Measurements from ENCODE around the gene ADRB2. TPM values are rescaled to one million over a fixed set of nuclear protein-coding genes. Genes with fewer than 3 reads are reported as not detected.

Gene ADRB2
- total RNA-seq, 2 donors from 2014 or later: 7.3 to 7.7 TPM

- no peaks in the 10 kb centered on the region for H3K4me1 ChIP-seq
- H3K9me3 ChIP-seq: no peaks in the 10 kb centered on the region
- no peaks in the 10 kb centered on the region for H3K36me3 ChIP-seq
- no peak for DNase-seq (ENCODE audit: low spot score)
- no peak overlapping the region for H3K4me3 ChIP-seq
- TF ChIP-seq CTCF (IDR thresholded peaks at IDR 0.05): no peak
- no peaks in the 10 kb centered on the region for H3K27me3 ChIP-seq
- no peak overlapping the region for H3K27ac ChIP-seq
These were observed 23.1 kb downstream of the ADRB2 start for GRCh38 chr5:148849461-148849860.

- H3K9me3 ChIP-seq: no peaks in the 10 kb centered on the region
- no peak for DNase-seq (ENCODE audit: low spot score)
- H3K4me1 ChIP-seq: peaks cover 0 to 13% of the 10 kb centered on the region in 2 donors
- no peaks in the 10 kb centered on the region for H3K36me3 ChIP-seq
- no peaks in the 10 kb centered on the region for H3K27me3 ChIP-seq
- no peak overlapping the region for H3K27ac ChIP-seq
- TF ChIP-seq CTCF (IDR thresholded peaks at IDR 0.05): no peak
- H3K4me3 ChIP-seq: no peak overlapping the region
These were observed 24.4 kb downstream of the ADRB2 start for GRCh38 chr5:148850836-148851235.

- Histone ChIP-seq H3K36me3 (no peaks in the 10 kb centered on the region), H3K27me3 (no peaks in the 10 kb centered on the region), H3K4me1 (peaks cover 0 to 22% of the 10 kb centered on the region in 2 donors), H3K27ac (no peak overlapping the region), H3K9me3 (no peaks in the 10 kb centered on the region), H3K4me3 (no peak overlapping the region)
- no peak for TF ChIP-seq CTCF (IDR thresholded peaks at IDR 0.05)
- no peak for DNase-seq (ENCODE audit: low spot score)
These were observed 27.5 kb downstream of the ADRB2 start for GRCh38 chr5:148853868-148854267.

GRCh38 chr5:148855249-148856008, 29.0 kb downstream of the ADRB2 start:
- Histone ChIP-seq H3K4me3 (no peak overlapping the region), H3K9me3 (no peaks in the 10 kb centered on the region), H3K4me1 (peaks cover 0 to 27% of the 10 kb centered on the region in 2 donors), H3K27me3 (no peaks in the 10 kb centered on the region), H3K36me3 (no peaks in the 10 kb centered on the region), H3K27ac (peak overlapping the region in 1 of 2 donors; percentile 46)
- no peak for DNase-seq (ENCODE audit: low spot score)
- no peak for TF ChIP-seq CTCF (IDR thresholded peaks at IDR 0.05)

- no peaks in the 10 kb centered on the region for H3K27me3 ChIP-seq
- H3K4me1 ChIP-seq: peaks cover 0 to 27% of the 10 kb centered on the region in 2 donors
- no peaks in the 10 kb centered on the region for H3K9me3 ChIP-seq
- H3K27ac ChIP-seq: peak overlapping the region in 1 of 2 donors; percentile 46
- no peak for TF ChIP-seq CTCF (IDR thresholded peaks at IDR 0.05)
- H3K36me3 ChIP-seq: no peaks in the 10 kb centered on the region
- DNase-seq (ENCODE audit: low spot score): no peak
- no peak overlapping the region for H3K4me3 ChIP-seq
These were observed 29.6 kb downstream of the ADRB2 start for GRCh38 chr5:148856009-148856367.

- H3K9me3 ChIP-seq: no peaks in the 10 kb centered on the region
- no peaks in the 10 kb centered on the region for H3K27me3 ChIP-seq
- TF ChIP-seq CTCF (IDR thresholded peaks at IDR 0.05): no peak
- no peaks in the 10 kb centered on the region for H3K36me3 ChIP-seq
- no peak for DNase-seq (ENCODE audit: low spot score)
- peak overlapping the region in 1 of 2 donors; percentile 46 for H3K27ac ChIP-seq
- no peak overlapping the region for H3K4me3 ChIP-seq
- peaks cover 0 to 27% of the 10 kb centered on the region in 2 donors for H3K4me1 ChIP-seq
These were observed 30.0 kb downstream of the ADRB2 start for GRCh38 chr5:148856424-148856823.
